Measurements from ENCODE around the gene MYCN. TPM values are rescaled to one million over a fixed set of nuclear protein-coding genes. Genes with fewer than 3 reads are reported as not detected.

The MYCN gene
- total and polyA plus RNA-seq, 2 of the 4 experiments (the other 2 are of a cell fraction): not detected

- Histone ChIP-seq H3K79me1 (ENCODE audit: low read depth in 1 of 2, low read length in 2 of 2) (no peaks in the 10 kb centered on the region), H3K4me1 (ENCODE audit: control insufficient read depth, insufficient read depth, low read length) (no peaks in the 10 kb centered on the region), H3K4ac (ENCODE audit: low read depth, low read length) (no peak overlapping the region), H3K9ac (ENCODE audit: low read depth, low read length) (no peak overlapping the region), H2AK9ac (replicated peaks; ENCODE audit: low read depth, low read length, poor library complexity) (no peak overlapping the region), H2BK5ac (ENCODE audit: low read depth, low read length, poor library complexity, severe bottlenecking) (no peak overlapping the region), H4K20me1 (ENCODE audit: insufficient read depth, low read length) (no peaks in the 10 kb centered on the region), H3K27me3 (ENCODE audit: control insufficient read depth, insufficient read depth, low read length) (no peaks in the 10 kb centered on the region), H2BK15ac (ENCODE audit: low read depth, low read length) (no peak overlapping the region), H4K91ac (ENCODE audit: insufficient read depth, low read depth, low read length) (no peak overlapping the region), H3K36me3 (ENCODE audit: control insufficient read depth, insufficient read depth, low read length) (no peaks in the 10 kb centered on the region), H3K14ac (replicated peaks; ENCODE audit: low read depth, low read length) (no peak overlapping the region), H2BK20ac (ENCODE audit: low read depth, low read length) (no peak overlapping the region), H4K8ac (ENCODE audit: low read depth in 2 of 2, low read length in 2 of 2) (no peak overlapping the region), H3K9me1 (ENCODE audit: insufficient read depth, low read length) (no peaks in the 10 kb centered on the region), H2AK5ac (ENCODE audit: low read depth, low read length) (no peak overlapping the region), H3K27ac (ENCODE audit: insufficient read depth, low read length) (no peak overlapping the region), H3K4me3 (ENCODE audit: insufficient read depth, low read depth, low read length) (no peak overlapping the region), H3K56ac (ENCODE audit: extremely low read depth, insufficient read depth, low read length) (no peak overlapping the region), H3K9me3 (ENCODE audit: control insufficient read depth, insufficient read depth, low read length) (peaks cover 18% of the 10 kb centered on the region), H2AFZ (replicated peaks; ENCODE audit: low read length, poor library complexity) (no peak overlapping the region), H3K23ac (ENCODE audit: low read depth, low read length) (no peak overlapping the region), H3K18ac (ENCODE audit: low read depth, low read length) (no peak overlapping the region), H4K5ac (ENCODE audit: low read depth, low read length) (no peak overlapping the region), H2BK120ac (ENCODE audit: low read depth, low read length) (no peak overlapping the region), H3K4me2 (ENCODE audit: low read depth, low read length) (no peak overlapping the region)
- ChIA-PET CTCF (interaction anchor here (0.7 kb wide), 1 partner anchor 887 kb away, joined by 3 read pairs; no protein-coding TSS in a partner anchor), POLR2A (ENCODE audit: unreplicated experiment) (no interaction called here)
- TF ChIP-seq NFE2L2 (IDR thresholded peaks at IDR 0.05; ENCODE audit: low read depth, low read length) (no peak), CTCF (conservative IDR thresholded peaks at IDR 0.05; ENCODE audit: low read depth, low read length) (no peak), CEBPB (IDR thresholded peaks at IDR 0.05; ENCODE audit: low read depth, low read length) (no peak), RAD21 (IDR thresholded peaks at IDR 0.05; ENCODE audit: low read length) (no peak), CHD1 (IDR thresholded peaks at IDR 0.05; ENCODE audit: low read depth, low read length) (no peak), FOS (IDR thresholded peaks at IDR 0.05; ENCODE audit: low read depth, low read length) (no peak), MAFK (IDR thresholded peaks at IDR 0.05; ENCODE audit: low read depth, low read length) (no peak), ELK1 (IDR thresholded peaks at IDR 0.05; ENCODE audit: borderline replicate concordance, low read depth, low read length) (no peak)
- 21% methylated on average over 2 of the region's 4 CpGs; no CpG with 5 or more reads in 1 of the 2 experiments for WGBS, 2 experiments (ENCODE audit: extremely low coverage in 2 of 2, insufficient read length in 1 of 2)
- in situ Hi-C loops (cut with MboI; ENCODE audit: low sequenced_read_pairs) (no loop called here), intact Hi-C loops (cut with micrococcal nuclease) (no loop called here), dilution Hi-C loops (cut with HindIII; ENCODE audit: low sequenced_read_pairs, unreplicated experiment) (no loop called here)
- ATAC-seq (ENCODE audit: low read depth) (no peak), DNase-seq (no peak)
- BruUV-seq (replicated peaks): no TSS peak
These were observed 19.2 kb downstream of the MYCN start for GRCh38 chr2:15959331-15960153.
